ENCODE measurements around the gene PPP1R13B.

PPP1R13B gene

DNA sequence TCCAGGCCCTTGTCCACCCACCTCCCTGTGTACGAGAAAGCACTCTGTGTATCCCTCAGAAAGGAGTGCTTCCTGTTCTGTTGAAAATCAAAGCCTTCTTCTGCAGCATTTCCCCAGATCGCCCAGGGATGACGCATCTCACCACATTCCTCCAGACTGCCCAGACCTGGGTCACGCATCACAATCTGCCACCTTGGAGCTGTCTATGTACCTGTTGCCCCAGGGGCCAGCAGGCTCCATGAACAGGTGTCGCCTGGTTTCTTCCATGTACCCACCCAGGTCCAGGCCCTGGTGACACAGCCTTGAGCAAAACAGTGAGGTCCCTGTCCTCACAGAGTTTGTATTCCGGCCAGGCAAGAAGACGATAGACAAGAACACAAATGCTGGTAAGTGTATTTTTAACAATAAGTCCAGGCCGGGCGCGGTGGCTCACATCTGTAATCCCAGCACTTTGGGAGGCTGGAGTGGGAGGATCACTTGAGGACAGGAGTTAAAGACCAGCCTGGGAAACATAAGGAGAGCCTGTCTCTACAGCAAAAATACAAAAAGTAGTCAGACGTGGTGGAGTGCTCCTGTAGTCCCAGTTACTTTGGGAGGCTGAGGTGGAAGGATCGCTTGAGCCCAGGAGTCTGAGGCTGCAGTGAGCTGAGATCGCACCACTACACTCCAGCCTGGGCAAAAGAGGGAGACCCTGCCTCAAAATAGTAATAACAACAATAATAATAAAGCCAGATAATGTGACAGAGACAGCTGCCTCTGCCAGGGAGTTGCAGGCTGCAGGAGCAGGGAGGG lies 6.8 kb upstream of the PPP1R13B start:
- Mint-ChIP-seq H3K4me3 (peak overlapping the region; percentile 57), H3K27ac (peak overlapping the region; percentile 83), H3K27me3 (ENCODE audit: low read depth, poor library complexity) (peaks cover 12% of the 10 kb centered on the region), H3K36me3 (ENCODE audit: low read depth) (no peaks in the 10 kb centered on the region), H3K9me3 (no peaks in the 10 kb centered on the region), H3K4me1 (peaks cover 62% of the 10 kb centered on the region)
- DNase-seq: no peak
- TF ChIP-seq, protein P1, sequence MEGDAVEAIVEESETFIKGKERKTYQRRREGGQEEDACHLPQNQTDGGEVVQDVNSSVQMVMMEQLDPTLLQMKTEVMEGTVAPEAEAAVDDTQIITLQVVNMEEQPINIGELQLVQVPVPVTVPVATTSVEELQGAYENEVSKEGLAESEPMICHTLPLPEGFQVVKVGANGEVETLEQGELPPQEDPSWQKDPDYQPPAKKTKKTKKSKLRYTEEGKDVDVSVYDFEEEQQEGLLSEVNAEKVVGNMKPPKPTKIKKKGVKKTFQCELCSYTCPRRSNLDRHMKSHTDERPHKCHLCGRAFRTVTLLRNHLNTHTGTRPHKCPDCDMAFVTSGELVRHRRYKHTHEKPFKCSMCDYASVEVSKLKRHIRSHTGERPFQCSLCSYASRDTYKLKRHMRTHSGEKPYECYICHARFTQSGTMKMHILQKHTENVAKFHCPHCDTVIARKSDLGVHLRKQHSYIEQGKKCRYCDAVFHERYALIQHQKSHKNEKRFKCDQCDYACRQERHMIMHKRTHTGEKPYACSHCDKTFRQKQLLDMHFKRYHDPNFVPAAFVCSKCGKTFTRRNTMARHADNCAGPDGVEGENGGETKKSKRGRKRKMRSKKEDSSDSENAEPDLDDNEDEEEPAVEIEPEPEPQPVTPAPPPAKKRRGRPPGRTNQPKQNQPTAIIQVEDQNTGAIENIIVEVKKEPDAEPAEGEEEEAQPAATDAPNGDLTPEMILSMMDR (IDR thresholded peaks at IDR 0.05): no peak

DNA sequence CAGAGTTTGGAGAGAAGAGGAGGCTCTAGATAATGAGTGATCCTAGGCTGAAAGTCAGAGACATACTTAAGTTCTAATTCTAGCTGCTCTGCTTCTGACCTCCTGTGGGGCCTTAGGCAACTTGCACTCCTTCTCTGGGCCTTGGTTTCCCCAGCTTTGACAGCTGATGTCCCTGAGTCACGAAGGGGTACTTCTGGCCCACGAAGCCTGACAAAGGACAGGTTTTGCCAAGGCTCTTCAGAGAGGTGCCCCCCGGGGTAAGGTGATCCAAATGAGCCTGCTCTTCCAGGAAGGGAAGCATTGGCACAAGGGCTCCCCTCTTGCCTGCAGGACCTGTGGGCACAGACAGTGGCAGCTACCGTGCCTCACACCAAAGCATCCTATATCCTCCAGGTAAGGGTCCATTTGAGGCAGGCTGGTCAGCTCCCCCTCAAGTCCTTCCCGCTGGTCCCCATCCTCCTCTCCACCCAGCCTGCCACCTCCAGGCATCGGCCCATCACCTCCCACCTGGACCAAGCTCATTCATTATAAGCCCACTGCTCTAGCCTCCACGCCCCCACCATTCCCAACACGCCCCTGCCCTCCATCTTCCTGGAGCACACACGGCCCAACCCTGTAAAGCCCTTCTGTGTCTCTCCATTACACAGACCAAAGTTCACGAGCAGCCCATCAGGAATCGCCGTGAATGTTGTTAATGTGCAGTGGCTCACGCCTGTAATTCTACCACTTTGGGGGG lies 1.9 kb upstream of the PPP1R13B start:
- peaks cover 34% of the 10 kb centered on the region for H3K4me1 Mint-ChIP-seq
- H3K27me3 Mint-ChIP-seq (ENCODE audit: low read depth, poor library complexity): peaks cover 40% of the 10 kb centered on the region
- H3K36me3 Mint-ChIP-seq (ENCODE audit: low read depth): no peaks in the 10 kb centered on the region
- no peaks in the 10 kb centered on the region for H3K9me3 Mint-ChIP-seq
- H3K4me3 Mint-ChIP-seq: peak overlapping the region; percentile 72
- no peak for DNase-seq
- H3K27ac Mint-ChIP-seq: no peak overlapping the region
- TF ChIP-seq, protein P1 (IDR thresholded peaks at IDR 0.05): no peak

DNA sequence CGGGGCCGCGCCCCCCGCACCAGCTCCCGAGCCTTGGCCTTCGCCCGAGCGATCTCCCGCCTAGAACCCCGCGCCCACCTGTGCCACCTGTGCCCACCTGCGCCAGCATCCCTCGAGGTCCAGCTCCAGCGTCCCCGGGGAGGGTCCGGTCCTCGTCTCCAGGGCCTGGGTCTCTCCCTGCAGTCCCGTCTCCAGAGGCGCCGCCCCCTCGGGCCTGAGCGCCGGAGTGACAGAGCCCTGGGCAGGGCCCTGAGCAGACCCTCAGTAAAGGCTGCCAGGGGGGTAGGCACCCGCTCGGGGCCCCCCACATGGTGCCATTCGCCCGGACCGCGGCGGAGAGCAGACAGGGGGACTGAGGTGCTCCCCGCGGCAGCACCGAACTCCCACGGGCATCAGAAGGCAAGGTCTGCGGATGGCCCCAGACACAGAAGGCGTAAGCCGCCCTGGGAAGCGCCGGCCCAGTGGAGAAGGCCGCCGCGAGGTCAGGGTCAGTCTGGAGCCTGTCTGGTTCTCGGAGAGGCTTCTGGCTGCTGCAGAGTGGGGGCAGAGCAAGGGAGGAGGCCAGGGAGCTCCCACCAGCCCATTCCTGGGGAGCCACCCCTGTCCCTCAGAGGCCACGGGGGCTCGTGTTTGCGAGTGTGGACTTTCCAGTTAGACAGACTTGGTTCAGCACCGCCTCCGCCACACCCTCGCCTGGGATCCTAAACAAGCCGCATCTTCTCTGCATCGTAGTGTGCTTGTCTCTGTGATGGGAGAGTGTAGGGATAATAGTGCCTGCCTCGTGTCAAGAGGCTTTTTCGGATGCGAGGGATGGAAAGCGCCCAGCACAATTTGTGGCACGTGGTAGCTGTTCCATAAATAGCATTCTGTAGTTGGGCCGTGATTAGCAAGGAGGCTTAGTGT lies 1.1 kb upstream of the PPP1R13B start:
- Mint-ChIP-seq H3K36me3 (ENCODE audit: low read depth) (peaks cover under 1% of the 10 kb centered on the region), H3K9me3 (no peaks in the 10 kb centered on the region)
- DNase-seq: peak; percentile 59

DNA sequence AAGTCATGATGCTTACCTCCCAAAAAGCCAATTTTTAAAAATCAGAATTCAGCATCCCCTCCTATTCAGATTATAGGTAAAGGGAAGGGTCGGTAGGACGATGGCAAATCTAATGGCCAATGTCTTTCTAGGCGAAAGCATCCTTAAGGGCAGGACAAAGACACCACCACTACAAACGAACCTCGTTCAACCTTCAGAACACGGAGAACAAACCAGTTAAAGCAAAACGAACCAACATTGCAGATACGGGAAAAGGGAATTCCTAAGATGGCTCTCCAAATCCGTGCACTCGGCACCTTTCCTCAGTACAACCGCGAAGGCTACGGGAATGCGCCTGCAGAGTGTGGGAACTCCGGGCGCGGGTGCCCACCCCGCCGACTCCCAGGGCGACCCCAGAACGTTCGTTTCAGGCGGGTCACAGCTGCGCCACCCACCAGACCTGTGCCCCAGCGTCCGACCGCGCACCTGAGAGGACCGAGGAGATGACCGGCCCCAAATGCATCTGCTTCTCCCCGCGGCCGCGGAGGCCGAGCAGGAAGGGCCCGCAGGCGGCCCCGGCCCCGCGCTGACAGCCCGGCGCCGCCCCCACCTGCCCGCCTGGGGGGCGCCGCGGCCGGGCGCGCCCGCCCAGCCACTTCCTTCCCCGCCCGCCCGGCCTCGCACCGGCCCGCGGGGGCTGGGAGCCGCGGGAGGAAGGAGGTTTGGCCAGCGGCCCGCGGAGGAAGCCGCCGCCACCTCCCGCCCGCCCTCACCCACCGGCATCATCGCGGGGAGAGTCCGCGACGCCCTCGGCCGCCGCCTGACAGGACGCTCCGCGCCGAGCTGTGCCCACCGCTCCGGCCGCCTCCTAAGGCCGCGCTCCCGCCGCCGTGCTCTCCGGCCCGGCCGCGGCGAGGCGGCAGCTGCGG lies 578 bp downstream of the PPP1R13B start:
- H3K4me1 Mint-ChIP-seq: peaks cover 19% of the 10 kb centered on the region
- H3K36me3 Mint-ChIP-seq (ENCODE audit: low read depth): peaks cover 4% of the 10 kb centered on the region
- H3K27ac Mint-ChIP-seq: no peak overlapping the region
- peak; percentile 30 for DNase-seq
- peak overlapping the region; percentile 89 for H3K4me3 Mint-ChIP-seq
- TF ChIP-seq, protein P1 (IDR thresholded peaks at IDR 0.05): no peak
- H3K27me3 Mint-ChIP-seq (ENCODE audit: low read depth, poor library complexity): peaks cover 51% of the 10 kb centered on the region
- no peaks in the 10 kb centered on the region for H3K9me3 Mint-ChIP-seq

More for the DNA sequence above, 1.1 kb upstream of the PPP1R13B start:
- peaks cover 25% of the 10 kb centered on the region for H3K4me1 Mint-ChIP-seq
- H3K4me3 Mint-ChIP-seq: peak overlapping the region; percentile 72
- H3K27ac Mint-ChIP-seq: no peak overlapping the region
- TF ChIP-seq, protein P1 (IDR thresholded peaks at IDR 0.05): no peak
- H3K27me3 Mint-ChIP-seq (ENCODE audit: low read depth, poor library complexity): peaks cover 49% of the 10 kb centered on the region

DNA sequence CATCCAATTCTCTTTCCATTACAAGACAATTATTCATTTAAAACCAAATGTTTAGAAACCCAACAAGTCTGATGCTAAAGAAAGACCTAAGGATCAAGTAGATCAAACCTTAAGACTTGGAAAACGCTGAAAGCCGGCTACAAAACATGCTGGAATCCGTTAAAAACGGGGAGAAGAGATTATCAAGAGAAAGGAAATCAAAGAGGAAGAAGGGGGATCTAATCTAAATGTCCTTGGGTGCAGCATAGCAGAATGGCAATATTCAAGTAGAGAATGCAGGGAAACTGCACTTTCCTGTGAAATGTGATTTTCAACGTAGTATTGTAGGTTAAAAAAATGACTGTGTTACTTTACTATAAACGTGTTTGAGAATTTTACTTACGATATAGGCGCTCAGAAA lies 1.3 kb downstream of the PPP1R13B start:
- TF ChIP-seq, protein P1 (IDR thresholded peaks at IDR 0.05): no peak
- H3K4me1 Mint-ChIP-seq: peaks cover 19% of the 10 kb centered on the region
- H3K36me3 Mint-ChIP-seq (ENCODE audit: low read depth): peaks cover 4% of the 10 kb centered on the region
- peaks cover 47% of the 10 kb centered on the region for H3K27me3 Mint-ChIP-seq (ENCODE audit: low read depth, poor library complexity)
- H3K27ac Mint-ChIP-seq: no peak overlapping the region
- H3K9me3 Mint-ChIP-seq: no peaks in the 10 kb centered on the region
- H3K4me3 Mint-ChIP-seq: peak overlapping the region; percentile 89
- no peak for DNase-seq
